Astrocyte (in vitro differentiated cells and primary cell): ENCODE results near the gene RBP4. TPM values are rescaled to one million over a fixed set of nuclear protein-coding genes. Genes with fewer than 3 reads are reported as not detected.

ENCODE experiments used
- DNase-seq: peaks from one replicate; pipeline ENCODE4 v3.0.0-alpha.2; 2010; ENCODE audit warnings: low read depth
- FAIRE-seq: peaks from 2 replicates; lab custom pipeline; 2011; peaks lifted over from hg19 to GRCh38; lab: Jason Lieb, UNC
- H2AFZ ChIP-seq: 2 replicates; pipeline ENCODE4 v1.6.0; 2012; ENCODE audit warnings: low read depth, low read length, inconsistent platforms
- H3K27ac ChIP-seq: 2 replicates; pipeline ENCODE4 v1.5.1; 2011; ENCODE audit warnings: low read depth, low read length, inconsistent platforms
- H3K27me3 ChIP-seq: 2 replicates; pipeline ENCODE4 v1.6.0; 2011; ENCODE audit warnings: low read length, inconsistent platforms; ENCODE audit not compliant: insufficient read depth
- H3K36me3 ChIP-seq: 2 replicates; pipeline ENCODE4 v1.5.1; 2011; ENCODE audit warnings: low read length, inconsistent platforms; ENCODE audit not compliant: insufficient read depth
- H3K4me1 ChIP-seq: 2 replicates; pipeline ENCODE4 v1.5.1; 2011; ENCODE audit warnings: low read length, inconsistent platforms; ENCODE audit not compliant: insufficient read depth
- H3K4me2 ChIP-seq: 2 replicates; pipeline ENCODE4 v1.6.0; 2012; ENCODE audit warnings: low read length, inconsistent platforms
- H3K4me3 ChIP-seq: 2 replicates; pipeline ENCODE4 v1.5.1; 2011; ENCODE audit warnings: low read depth, mild to moderate bottlenecking, low read length, inconsistent platforms; ENCODE audit not compliant: insufficient read depth
- H3K79me2 ChIP-seq: 2 replicates; pipeline ENCODE4 v1.6.0; 2012; ENCODE audit warnings: mild to moderate bottlenecking, low read length, inconsistent platforms; ENCODE audit not compliant: insufficient read depth
- H3K9ac ChIP-seq: 2 replicates; pipeline ENCODE4 v1.6.0; 2012; ENCODE audit warnings: mild to moderate bottlenecking, low read length, inconsistent platforms
- H3K9me3 ChIP-seq: 2 replicates; pipeline ENCODE4 v1.5.1; 2012; ENCODE audit warnings: low read depth, mild to moderate bottlenecking, low read length, inconsistent platforms; ENCODE audit not compliant: insufficient read depth
- H4K20me1 ChIP-seq: 2 replicates; pipeline ENCODE4 v1.6.0; 2012; ENCODE audit warnings: low read length, inconsistent platforms; ENCODE audit not compliant: insufficient read depth
- H3K27ac Mint-ChIP-seq: one replicate; pipeline ENCODE4 v1.8.0; 2021; ENCODE audit warnings: mild to moderate bottlenecking, mixed read lengths; ENCODE audit not compliant: unreplicated experiment
- H3K27me3 Mint-ChIP-seq: one replicate; pipeline ENCODE4 v1.8.0; 2021; ENCODE audit warnings: low read depth, mixed read lengths; ENCODE audit not compliant: unreplicated experiment
- H3K36me3 Mint-ChIP-seq: one replicate; pipeline ENCODE4 v1.8.0; 2021; ENCODE audit warnings: low read depth, mixed read lengths; ENCODE audit not compliant: unreplicated experiment
- H3K4me1 Mint-ChIP-seq: one replicate; pipeline ENCODE4 v1.8.0; 2021; ENCODE audit warnings: low read depth, mixed read lengths; ENCODE audit not compliant: unreplicated experiment
- H3K4me3 Mint-ChIP-seq: one replicate; pipeline ENCODE4 v1.8.0; 2021; ENCODE audit warnings: mild to moderate bottlenecking, moderate library complexity, mixed read lengths; ENCODE audit not compliant: unreplicated experiment
- H3K9me3 Mint-ChIP-seq: one replicate; pipeline ENCODE4 v1.8.0; 2021; ENCODE audit warnings: mild to moderate bottlenecking, mixed read lengths; ENCODE audit not compliant: unreplicated experiment
- CTCF ChIP-seq: IDR thresholded peaks from 2 replicates; pipeline ENCODE4 v1.5.1; 2011; ENCODE audit warnings: low read depth, mild to moderate bottlenecking, inconsistent platforms, low read length, moderate library complexity; ENCODE audit not compliant: insufficient read depth
- EZH2 ChIP-seq: IDR thresholded peaks from 2 replicates; pipeline ENCODE4 v1.6.1; 2012; ENCODE audit warnings: mild to moderate bottlenecking, low read length, inconsistent platforms; ENCODE audit not compliant: insufficient read depth
- total RNA-seq: library from RNA; stranded (reverse); gene quantifications from 2 replicates; pipeline ENCODE4 v1.2.1, GENCODE V29; 2021

Gene RBP4
- total RNA-seq, 1 donor from 2014 or later = 0.27 TPM

GRCh38 chr10:93622942-93623341 lies 21.9 kb upstream of the RBP4 start:
- H3K4me2 ChIP-seq = no peak overlapping the region
- FAIRE-seq (no peak), DNase-seq (no peak)
- no peak overlapping the region for H2AFZ ChIP-seq
- Mint-ChIP-seq H3K27me3 (peaks cover 13% of the 10 kb centered on the region), H3K9me3 (no peaks in the 10 kb centered on the region), H3K4me1 (no peaks in the 10 kb centered on the region), H3K27ac (no peak overlapping the region), H3K36me3 (no peaks in the 10 kb centered on the region), H3K4me3 (no peak overlapping the region)
- H4K20me1 ChIP-seq = no peaks in the 10 kb centered on the region
- no peaks in the 10 kb centered on the region for H3K4me1 ChIP-seq
- no peaks in the 10 kb centered on the region for H3K9me3 ChIP-seq
- TF ChIP-seq CTCF (no peak), EZH2 (no peak)
- H3K79me2 ChIP-seq = no peaks in the 10 kb centered on the region
- no peaks in the 10 kb centered on the region for H3K36me3 ChIP-seq
- H3K9ac ChIP-seq = no peak overlapping the region
- H3K27me3 ChIP-seq = peaks cover 21% of the 10 kb centered on the region
- H3K4me3 ChIP-seq = no peak overlapping the region
- H3K27ac ChIP-seq = no peak overlapping the region

GRCh38 chr10:93620925-93621324 lies 19.9 kb upstream of the RBP4 start:
- H2AFZ ChIP-seq = no peak overlapping the region
- Mint-ChIP-seq H3K4me3 (no peak overlapping the region), H3K27me3 (peaks cover 11% of the 10 kb centered on the region), H3K36me3 (no peaks in the 10 kb centered on the region), H3K4me1 (no peaks in the 10 kb centered on the region), H3K9me3 (no peaks in the 10 kb centered on the region), H3K27ac (no peak overlapping the region)
- no peak overlapping the region for H3K4me2 ChIP-seq
- peaks cover 21% of the 10 kb centered on the region for H3K27me3 ChIP-seq
- H3K4me1 ChIP-seq = no peaks in the 10 kb centered on the region
- H3K79me2 ChIP-seq = no peaks in the 10 kb centered on the region
- TF ChIP-seq EZH2 = no peak
- no peak for TF ChIP-seq CTCF
- H3K4me3 ChIP-seq = no peak overlapping the region
- no peak overlapping the region for H3K9ac ChIP-seq
- H3K9me3 ChIP-seq = no peaks in the 10 kb centered on the region
- no peak for DNase-seq
- H3K36me3 ChIP-seq = no peaks in the 10 kb centered on the region
- FAIRE-seq = no peak
- no peak overlapping the region for H3K27ac ChIP-seq
- H4K20me1 ChIP-seq = no peaks in the 10 kb centered on the region

GRCh38 chr10:93615576-93616235 lies 14.7 kb upstream of the RBP4 start:
- no peaks in the 10 kb centered on the region for H3K4me1 ChIP-seq
- Mint-ChIP-seq H3K27me3 (peaks cover 21% of the 10 kb centered on the region), H3K9me3 (no peaks in the 10 kb centered on the region), H3K36me3 (no peaks in the 10 kb centered on the region), H3K27ac (no peak overlapping the region), H3K4me1 (no peaks in the 10 kb centered on the region), H3K4me3 (no peak overlapping the region)
- H3K36me3 ChIP-seq = no peaks in the 10 kb centered on the region
- no peaks in the 10 kb centered on the region for H3K79me2 ChIP-seq
- FAIRE-seq (no peak), DNase-seq (no peak)
- no peaks in the 10 kb centered on the region for H3K9me3 ChIP-seq
- no peak overlapping the region for H3K9ac ChIP-seq
- H3K27me3 ChIP-seq = peaks cover 19% of the 10 kb centered on the region
- no peak for TF ChIP-seq CTCF
- no peak for TF ChIP-seq EZH2
- H3K27ac ChIP-seq = no peak overlapping the region
- no peak overlapping the region for H2AFZ ChIP-seq
- no peak overlapping the region for H3K4me3 ChIP-seq
- no peak overlapping the region for H3K4me2 ChIP-seq
- no peaks in the 10 kb centered on the region for H4K20me1 ChIP-seq
